Activated CD8-positive, alpha-beta T cell treated with anti-CD3 and anti-CD28 coated beads for 36 hours (primary cell): ENCODE results near the gene NUP153. TPM values are rescaled to one million over a fixed set of nuclear protein-coding genes. Genes with fewer than 3 reads are reported as not detected.

Experiments used
- ATAC-seq: fragments of 200-7000 bp; cut with Tn5 transposase; one replicate; pipeline ENCODE4 v1.10.0; 2021; ENCODE audit warnings: mild to moderate bottlenecking, moderate library complexity
- CTCF ChIA-PET: fragments of 350-600 bp; sonication (Branson Sonifier 250); formaldehyde crosslinking; loops from one replicate; lab custom pipeline; 2021; ENCODE audit warnings: antibody characterized with exemption; lab: Charles Lee
- POLR2A ChIA-PET: fragments of 350-600 bp; sonication (Branson Sonifier 250); formaldehyde crosslinking; loops from one replicate; lab custom pipeline; 2021; ENCODE audit warnings: antibody characterized with exemption; lab: Charles Lee
- DNase-seq: peaks from one replicate; pipeline ENCODE4 v3.0.0-alpha.2; 2020
- H3K27ac Mint-ChIP-seq: one replicate; pipeline ENCODE4 v1.8.0; 2021; ENCODE audit warnings: mild to moderate bottlenecking, mixed read lengths
- H3K27me3 Mint-ChIP-seq: one replicate; pipeline ENCODE4 v1.8.0; 2021; ENCODE audit warnings: mixed read lengths
- H3K36me3 Mint-ChIP-seq: one replicate; pipeline ENCODE4 v1.8.0; 2021; ENCODE audit warnings: low read depth, mixed read lengths
- H3K4me1 Mint-ChIP-seq: one replicate; pipeline ENCODE4 v1.8.0; 2021; ENCODE audit warnings: low read depth, mixed read lengths
- H3K4me3 Mint-ChIP-seq: one replicate; pipeline ENCODE4 v1.8.0; 2021; ENCODE audit warnings: mild to moderate bottlenecking, moderate library complexity, mixed read lengths
- H3K9me3 Mint-ChIP-seq: one replicate; pipeline ENCODE4 v1.8.0; 2021; ENCODE audit warnings: mixed read lengths
- CTCF ChIP-seq: fragments of 200-600 bp; IDR thresholded peaks from one replicate; pipeline ENCODE4 v1.8.0; 2022; ENCODE audit warnings: antibody characterized with exemption, mild to moderate bottlenecking
- intact Hi-C: fragments of 100-400 bp; cut with micrococcal nuclease; formaldehyde crosslinking; loops from one replicate; pipeline ENCODE4 v1.10.0; 2022
- total RNA-seq, 2 experiments: library from RNA; stranded (reverse); gene quantifications; one replicate each; pipeline ENCODE4 v1.2.3, GENCODE V29; 2021

NUP153 gene
- total RNA-seq, 2 experiments from 2014 or later = 76.4 to 78.2 TPM

GRCh38 chr6:17574866-17575560 lies 131.7 kb downstream of the NUP153 start:
- peaks cover 11% of the 10 kb centered on the region for H3K9me3 Mint-ChIP-seq
- CTCF ChIA-PET = interaction anchor here (1.5 kb wide), 1 partner anchor 9 kb away, joined by 6 read pairs; no protein-coding TSS in a partner anchor

GRCh38 chr6:17565399-17565798 lies 141.3 kb downstream of the NUP153 start:
- ATAC-seq = no peak
- Mint-ChIP-seq H3K4me1 (no peaks in the 10 kb centered on the region), H3K27ac (no peak overlapping the region), H3K4me3 (no peak overlapping the region), H3K36me3 (peaks cover 3% of the 10 kb centered on the region), H3K27me3 (peaks cover 4% of the 10 kb centered on the region), H3K9me3 (peaks cover 16% of the 10 kb centered on the region)
- ChIA-PET POLR2A (no interaction called here), CTCF (no interaction called here)
- DNase-seq = no peak
- no peak for TF ChIP-seq CTCF
- intact Hi-C loops = no loop called here

More at GRCh38 chr6:17574866-17575560, 131.7 kb downstream of the NUP153 start:
- ATAC-seq (no peak), DNase-seq (no peak)
- no peak overlapping the region for H3K27ac Mint-ChIP-seq
- peaks cover 4% of the 10 kb centered on the region for H3K27me3 Mint-ChIP-seq
- intact Hi-C loops = no loop called here
- POLR2A ChIA-PET = no interaction called here
- H3K4me3 Mint-ChIP-seq = no peak overlapping the region
- no peaks in the 10 kb centered on the region for H3K4me1 Mint-ChIP-seq
- peaks cover 1% of the 10 kb centered on the region for H3K36me3 Mint-ChIP-seq
- no peak for TF ChIP-seq CTCF

Other genes starting within 250 kb of the NUP153 start
- 1 to 10 TPM; 3.2 to 3.8 TPM for gene FAM8A1, start 106.6 kb downstream of the NUP153 start, total RNA-seq